ENCODE results near the gene C1orf159.

DNA sequence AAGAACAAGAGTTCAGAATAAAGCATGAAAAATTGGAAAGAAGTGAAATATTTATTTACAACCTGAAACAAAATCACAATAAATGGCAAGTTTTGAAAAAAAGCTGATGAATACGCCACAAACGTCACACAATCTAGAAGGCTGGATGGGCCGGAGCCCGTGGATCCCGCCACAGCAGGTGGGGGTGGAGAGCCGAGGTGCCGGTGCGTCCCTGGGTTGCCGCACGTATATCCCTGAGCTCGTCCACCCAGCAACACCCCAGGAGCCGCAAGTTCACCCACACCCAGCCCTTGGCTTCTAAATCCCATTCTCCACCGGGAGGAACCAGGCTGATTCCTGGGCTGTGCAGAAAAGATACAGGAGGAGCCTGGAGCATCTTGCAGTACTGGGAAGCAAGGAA is 32.2 kb upstream of the C1orf159 start:
- TF ChIP-seq, protein P1, sequence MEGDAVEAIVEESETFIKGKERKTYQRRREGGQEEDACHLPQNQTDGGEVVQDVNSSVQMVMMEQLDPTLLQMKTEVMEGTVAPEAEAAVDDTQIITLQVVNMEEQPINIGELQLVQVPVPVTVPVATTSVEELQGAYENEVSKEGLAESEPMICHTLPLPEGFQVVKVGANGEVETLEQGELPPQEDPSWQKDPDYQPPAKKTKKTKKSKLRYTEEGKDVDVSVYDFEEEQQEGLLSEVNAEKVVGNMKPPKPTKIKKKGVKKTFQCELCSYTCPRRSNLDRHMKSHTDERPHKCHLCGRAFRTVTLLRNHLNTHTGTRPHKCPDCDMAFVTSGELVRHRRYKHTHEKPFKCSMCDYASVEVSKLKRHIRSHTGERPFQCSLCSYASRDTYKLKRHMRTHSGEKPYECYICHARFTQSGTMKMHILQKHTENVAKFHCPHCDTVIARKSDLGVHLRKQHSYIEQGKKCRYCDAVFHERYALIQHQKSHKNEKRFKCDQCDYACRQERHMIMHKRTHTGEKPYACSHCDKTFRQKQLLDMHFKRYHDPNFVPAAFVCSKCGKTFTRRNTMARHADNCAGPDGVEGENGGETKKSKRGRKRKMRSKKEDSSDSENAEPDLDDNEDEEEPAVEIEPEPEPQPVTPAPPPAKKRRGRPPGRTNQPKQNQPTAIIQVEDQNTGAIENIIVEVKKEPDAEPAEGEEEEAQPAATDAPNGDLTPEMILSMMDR (IDR thresholded peaks at IDR 0.05), result no peak
- TF ChIP-seq EZH2 (IDR thresholded peaks at IDR 0.05; ENCODE audit: borderline replicate concordance, insufficient read depth, low read depth, low read length, poor library complexity, severe bottlenecking), result no peak
